ENCODE measurements around the gene ABAT.
A peak's percentile ranks its signal among the peaks of the same experiment; 100 is the strongest.
"Not testable (repeated sequence)": the region's sequence is repeated elsewhere in the genome, so short reads cannot be mapped to it uniquely, and the experiment has no call there.

ABAT gene

GRCh38 chr16:8739989-8740704 lies 65.7 kb downstream of the ABAT start:
- no peak for DNase-seq (ENCODE audit: low read depth)
- no peak for TF ChIP-seq CTCF (IDR thresholded peaks at IDR 0.05; ENCODE audit: control insufficient read depth, extremely low read depth, insufficient read depth)
- H3K4me3 ChIP-seq (ENCODE audit: low read depth, low read length) = no peak overlapping the region

GRCh38 chr16:8740775-8741355 lies 66.4 kb downstream of the ABAT start:
- TF ChIP-seq CTCF (IDR thresholded peaks at IDR 0.05; ENCODE audit: control insufficient read depth, extremely low read depth, insufficient read depth) = no peak
- peak; percentile 13 for DNase-seq (ENCODE audit: low read depth)
- no peak overlapping the region for H3K4me3 ChIP-seq (ENCODE audit: low read depth, low read length)

- no peak for DNase-seq (ENCODE audit: low read depth)
- H3K4me3 ChIP-seq (ENCODE audit: low read depth, low read length) = no peak overlapping the region
- TF ChIP-seq CTCF (IDR thresholded peaks at IDR 0.05; ENCODE audit: control insufficient read depth, extremely low read depth, insufficient read depth) = no peak
Observed at GRCh38 chr16:8741636-8742035, 67.2 kb downstream of the ABAT start.

GRCh38 chr16:8742068-8742467 lies 67.7 kb downstream of the ABAT start:
- DNase-seq (ENCODE audit: low read depth) = no peak
- H3K4me3 ChIP-seq (ENCODE audit: low read depth, low read length) = no peak overlapping the region
- TF ChIP-seq CTCF (IDR thresholded peaks at IDR 0.05; ENCODE audit: control insufficient read depth, extremely low read depth, insufficient read depth) = no peak

- H3K4me3 ChIP-seq (ENCODE audit: low read depth, low read length); DNase-seq (ENCODE audit: low read depth): not testable (repeated sequence)
Observed at GRCh38 chr16:8748944-8749343, 74.5 kb downstream of the ABAT start.

GRCh38 chr16:8751481-8752311 lies 77.3 kb downstream of the ABAT start:
- H3K4me3 ChIP-seq (ENCODE audit: low read depth, low read length) = no peak overlapping the region
- no peak for DNase-seq (ENCODE audit: low read depth)
- TF ChIP-seq CTCF (IDR thresholded peaks at IDR 0.05; ENCODE audit: control insufficient read depth, extremely low read depth, insufficient read depth) = no peak

GRCh38 chr16:8752706-8753105 lies 78.3 kb downstream of the ABAT start:
- DNase-seq (ENCODE audit: low read depth) = no peak
- no peak overlapping the region for H3K4me3 ChIP-seq (ENCODE audit: low read depth, low read length)
- no peak for TF ChIP-seq CTCF (IDR thresholded peaks at IDR 0.05; ENCODE audit: control insufficient read depth, extremely low read depth, insufficient read depth)
